ENCODE results near the gene PTPN1. TPM values are rescaled to one million over a fixed set of nuclear protein-coding genes. Genes with fewer than 3 reads are reported as not detected.

PTPN1 gene
- polyA plus RNA-seq, 1 of the 3 experiments (the other 2 are of a cell fraction): 23.6 TPM

- no peak for TF ChIP-seq USF1 (IDR thresholded peaks at IDR 0.05; ENCODE audit: borderline replicate concordance, low read depth)
- no peak for TF ChIP-seq JUND (IDR thresholded peaks at IDR 0.05)
Observed at GRCh38 chr20:50516935-50517816, 7.0 kb downstream of the PTPN1 start (continued).

DNA sequence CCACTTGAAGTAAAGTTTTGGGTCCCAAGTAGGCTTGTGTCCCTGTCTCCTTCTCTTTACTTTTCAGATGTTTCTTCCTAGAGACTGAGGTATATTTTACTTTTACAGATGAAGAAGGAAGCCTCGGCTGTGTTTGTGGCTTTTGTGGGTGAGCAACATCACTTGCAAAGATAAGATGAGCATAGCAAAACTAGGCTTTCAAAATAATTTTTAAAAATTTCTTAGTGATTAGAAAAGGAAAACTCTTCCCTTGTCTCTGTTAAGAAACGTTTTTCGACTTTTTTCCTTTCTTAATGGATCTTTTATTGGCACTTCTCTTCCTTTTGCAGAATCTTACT lies 7.6 kb downstream of the PTPN1 start:
- Histone ChIP-seq H3K36me3 (replicated peaks in 1 of 2; ENCODE audit: control insufficient read depth in 1 of 2, insufficient read depth in 2 of 2, low read length in 1 of 2) (no peaks in the 10 kb centered on the region), H2AFZ (ENCODE audit: low read depth) (no peak overlapping the region), H3F3A (replicated peaks; ENCODE audit: insufficient read depth) (peaks cover 15% of the 10 kb centered on the region), H3K27me3 (ENCODE audit: insufficient read depth) (no peaks in the 10 kb centered on the region), H3K4me1 (ENCODE audit: control insufficient read depth in 1 of 2, insufficient read depth in 2 of 2, low read depth in 1 of 2, low read length in 1 of 2) (peaks cover 9 to 64% of the 10 kb centered on the region in 2 experiments), H3K4me2 (peak overlapping the region; percentile 30), H3K27ac (ENCODE audit: low read depth in 2 of 2, low read length in 1 of 2) (peak overlapping the region in 1 of 2 experiments; percentile 38; a peak in 1 of 4 replicates), H3K79me2 (ENCODE audit: insufficient read depth) (peaks cover 100% of the 10 kb centered on the region), H3K4me3 (ENCODE audit: low read depth in 2 of 2, low read length in 1 of 2) (no peak overlapping the region), H3K9me2 (no peaks in the 10 kb centered on the region), H4K20me1 (ENCODE audit: insufficient read depth) (peaks cover 70% of the 10 kb centered on the region), H3K9ac (no peak overlapping the region; the same call in 1 of the 2 replicates), H3K9me3 (no peaks in the 10 kb centered on the region)
- POLR2A ChIA-PET: no interaction called here
- CTCF ChIA-PET: interaction anchor here (1.4 kb wide), 1 partner anchor 62 kb away, joined by 4 read pairs; no protein-coding TSS in a partner anchor
- no peak for DNase-seq
- TF ChIP-seq, protein P1, sequence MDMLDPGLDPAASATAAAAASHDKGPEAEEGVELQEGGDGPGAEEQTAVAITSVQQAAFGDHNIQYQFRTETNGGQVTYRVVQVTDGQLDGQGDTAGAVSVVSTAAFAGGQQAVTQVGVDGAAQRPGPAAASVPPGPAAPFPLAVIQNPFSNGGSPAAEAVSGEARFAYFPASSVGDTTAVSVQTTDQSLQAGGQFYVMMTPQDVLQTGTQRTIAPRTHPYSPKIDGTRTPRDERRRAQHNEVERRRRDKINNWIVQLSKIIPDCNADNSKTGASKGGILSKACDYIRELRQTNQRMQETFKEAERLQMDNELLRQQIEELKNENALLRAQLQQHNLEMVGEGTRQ (IDR thresholded peaks at IDR 0.05; ENCODE audit: borderline replicate concordance, low read depth, low read length): no peak
- TF ChIP-seq CHD2 (IDR thresholded peaks at IDR 0.05; ENCODE audit: low read length, partially characterized antibody) (no peak), TAF1 (IDR thresholded peaks at IDR 0.05; ENCODE audit: borderline replicate concordance, low read depth, low read length) (no peak), TCF12 (IDR thresholded peaks at IDR 0.05) (no peak), YY1 (IDR thresholded peaks at IDR 0.05; ENCODE audit: low read depth) (no peak), ZBTB33 (IDR thresholded peaks at IDR 0.05; ENCODE audit: borderline replicate concordance, low read depth) (no peak), FOXM1 (IDR thresholded peaks at IDR 0.05; ENCODE audit: low read depth) (no peak), NFIC (IDR thresholded peaks at IDR 0.05; ENCODE audit: borderline replicate concordance) (no peak), JUND (IDR thresholded peaks at IDR 0.05) (no peak), PBX3 (IDR thresholded peaks at IDR 0.05) (no peak), ELF1 (IDR thresholded peaks at IDR 0.05) (no peak), EZH2phosphoT487 (IDR thresholded peaks at IDR 0.05; ENCODE audit: borderline replicate concordance, low read depth) (no peak), RFX5 (IDR thresholded peaks at IDR 0.05; ENCODE audit: low read length) (no peak), MEF2A (IDR thresholded peaks at IDR 0.05; ENCODE audit: borderline replicate concordance, low read depth) (no peak), RXRA (IDR thresholded peaks at IDR 0.05; ENCODE audit: borderline replicate concordance, low read depth) (no peak), POLR2AphosphoS5 (IDR thresholded peaks at IDR 0.05; ENCODE audit: low read depth, low read length) (no peak), EP300 (IDR thresholded peaks at IDR 0.05; ENCODE audit: borderline replicate concordance in 1 of 2, low read depth in 1 of 2, low read length in 1 of 2) (no peak)
- TF ChIP-seq, protein P2, sequence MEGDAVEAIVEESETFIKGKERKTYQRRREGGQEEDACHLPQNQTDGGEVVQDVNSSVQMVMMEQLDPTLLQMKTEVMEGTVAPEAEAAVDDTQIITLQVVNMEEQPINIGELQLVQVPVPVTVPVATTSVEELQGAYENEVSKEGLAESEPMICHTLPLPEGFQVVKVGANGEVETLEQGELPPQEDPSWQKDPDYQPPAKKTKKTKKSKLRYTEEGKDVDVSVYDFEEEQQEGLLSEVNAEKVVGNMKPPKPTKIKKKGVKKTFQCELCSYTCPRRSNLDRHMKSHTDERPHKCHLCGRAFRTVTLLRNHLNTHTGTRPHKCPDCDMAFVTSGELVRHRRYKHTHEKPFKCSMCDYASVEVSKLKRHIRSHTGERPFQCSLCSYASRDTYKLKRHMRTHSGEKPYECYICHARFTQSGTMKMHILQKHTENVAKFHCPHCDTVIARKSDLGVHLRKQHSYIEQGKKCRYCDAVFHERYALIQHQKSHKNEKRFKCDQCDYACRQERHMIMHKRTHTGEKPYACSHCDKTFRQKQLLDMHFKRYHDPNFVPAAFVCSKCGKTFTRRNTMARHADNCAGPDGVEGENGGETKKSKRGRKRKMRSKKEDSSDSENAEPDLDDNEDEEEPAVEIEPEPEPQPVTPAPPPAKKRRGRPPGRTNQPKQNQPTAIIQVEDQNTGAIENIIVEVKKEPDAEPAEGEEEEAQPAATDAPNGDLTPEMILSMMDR (IDR thresholded peaks at IDR 0.05): no peak
- WGBS (ENCODE audit: low lambda C conversion rate): 90% methylated on average over 3 of the region's 3 CpGs
